Prostate gland (tissue), 2 donors: ENCODE measurements around the gene LYPD6.

Experiments
- POLR2A ChIP-seq: fragments of 450-650 bp; IDR thresholded peaks from one replicate; pipeline ENCODE4 v1.6.1; 2016; ENCODE audit warnings: antibody characterized with exemption, mild to moderate bottlenecking
- POLR2AphosphoS5 ChIP-seq: sonication (generic); formaldehyde crosslinking; IDR thresholded peaks from one replicate; pipeline ENCODE4 v1.6.1; 2017; ENCODE audit warnings: antibody characterized with exemption
- TF ChIP-seq, protein P1 (sequence below), 4 experiments: fragments of 200-600 bp in 2 of 4; fragments of 450-650 bp in 2 of 4; sonication (generic) in 2 of 4; IDR thresholded peaks; 1 replicate in 3 of 4; 2 replicates in 1 of 4; pipeline ENCODE4 v1.5.1; 2016 to 2019; ENCODE audit warnings: antibody characterized with exemption in 4 of 4, mild to moderate bottlenecking in 2 of 4, moderate library complexity in 2 of 4

DNA sequence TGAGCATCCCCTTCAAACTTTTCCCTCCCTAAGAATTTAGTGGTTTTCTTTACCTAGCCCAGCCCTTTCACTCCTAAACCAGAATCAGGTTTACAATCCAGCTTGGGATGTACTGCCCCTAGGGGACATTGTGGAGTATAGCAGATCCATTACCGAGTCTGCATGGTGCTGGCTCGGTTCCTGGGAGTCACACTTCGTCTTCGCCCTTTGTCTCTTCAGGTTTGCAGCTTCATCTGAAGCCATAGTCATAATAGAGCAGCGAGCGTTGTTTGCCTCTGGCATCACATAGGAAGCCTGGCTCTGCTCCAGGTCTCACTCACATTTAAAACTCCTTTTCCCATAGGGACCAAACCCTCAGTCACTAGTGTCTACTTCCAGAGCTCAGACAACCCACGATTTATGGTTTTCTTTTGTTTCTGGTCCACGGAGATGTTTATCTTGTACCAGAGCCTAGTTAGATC is 16.8 kb upstream of the LYPD6 start:
- TF ChIP-seq POLR2AphosphoS5 (peak; percentile 17), POLR2A (no peak)
- TF ChIP-seq, protein P1, sequence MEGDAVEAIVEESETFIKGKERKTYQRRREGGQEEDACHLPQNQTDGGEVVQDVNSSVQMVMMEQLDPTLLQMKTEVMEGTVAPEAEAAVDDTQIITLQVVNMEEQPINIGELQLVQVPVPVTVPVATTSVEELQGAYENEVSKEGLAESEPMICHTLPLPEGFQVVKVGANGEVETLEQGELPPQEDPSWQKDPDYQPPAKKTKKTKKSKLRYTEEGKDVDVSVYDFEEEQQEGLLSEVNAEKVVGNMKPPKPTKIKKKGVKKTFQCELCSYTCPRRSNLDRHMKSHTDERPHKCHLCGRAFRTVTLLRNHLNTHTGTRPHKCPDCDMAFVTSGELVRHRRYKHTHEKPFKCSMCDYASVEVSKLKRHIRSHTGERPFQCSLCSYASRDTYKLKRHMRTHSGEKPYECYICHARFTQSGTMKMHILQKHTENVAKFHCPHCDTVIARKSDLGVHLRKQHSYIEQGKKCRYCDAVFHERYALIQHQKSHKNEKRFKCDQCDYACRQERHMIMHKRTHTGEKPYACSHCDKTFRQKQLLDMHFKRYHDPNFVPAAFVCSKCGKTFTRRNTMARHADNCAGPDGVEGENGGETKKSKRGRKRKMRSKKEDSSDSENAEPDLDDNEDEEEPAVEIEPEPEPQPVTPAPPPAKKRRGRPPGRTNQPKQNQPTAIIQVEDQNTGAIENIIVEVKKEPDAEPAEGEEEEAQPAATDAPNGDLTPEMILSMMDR (IDR thresholded peaks at IDR 0.05) = peak in 3 of 4 experiments; percentile 48 to 60 (median 54)
